IPS DF 4.7 (cell line): ENCODE data around the gene ATL2.

Source experiments
- DNase-seq: peaks from one replicate; pipeline ENCODE4 v3.0.0-alpha.2; 2013; ENCODE audit warnings: low spot score; ENCODE audit errors: extremely low read depth

ATL2 gene

GRCh38 chr2:38248707-38249106 is 128.4 kb downstream of the ATL2 start:
- DNase-seq = no peak

GRCh38 chr2:38248255-38248654 is 128.8 kb downstream of the ATL2 start:
- DNase-seq = no peak

DNA sequence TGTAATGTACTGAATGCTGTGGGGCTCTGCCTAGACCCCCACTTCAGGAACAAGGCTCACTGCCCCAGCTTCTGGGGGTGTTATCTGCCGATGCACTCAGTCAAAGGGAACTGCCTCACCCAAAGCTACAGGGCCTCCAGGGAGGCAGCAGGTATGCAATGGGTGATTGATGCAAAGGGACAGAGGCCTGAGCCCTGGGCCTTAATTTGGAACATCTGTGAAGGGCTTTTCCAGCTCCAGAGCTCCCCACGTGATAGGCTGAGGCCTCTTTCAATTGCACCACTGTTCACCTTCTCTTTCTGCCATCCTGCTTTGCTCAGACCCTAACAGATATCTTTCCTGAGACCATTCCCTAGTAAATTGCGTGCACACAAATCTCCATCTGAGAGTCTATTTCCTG is 131.0 kb downstream of the ATL2 start:
- DNase-seq = no peak

DNA sequence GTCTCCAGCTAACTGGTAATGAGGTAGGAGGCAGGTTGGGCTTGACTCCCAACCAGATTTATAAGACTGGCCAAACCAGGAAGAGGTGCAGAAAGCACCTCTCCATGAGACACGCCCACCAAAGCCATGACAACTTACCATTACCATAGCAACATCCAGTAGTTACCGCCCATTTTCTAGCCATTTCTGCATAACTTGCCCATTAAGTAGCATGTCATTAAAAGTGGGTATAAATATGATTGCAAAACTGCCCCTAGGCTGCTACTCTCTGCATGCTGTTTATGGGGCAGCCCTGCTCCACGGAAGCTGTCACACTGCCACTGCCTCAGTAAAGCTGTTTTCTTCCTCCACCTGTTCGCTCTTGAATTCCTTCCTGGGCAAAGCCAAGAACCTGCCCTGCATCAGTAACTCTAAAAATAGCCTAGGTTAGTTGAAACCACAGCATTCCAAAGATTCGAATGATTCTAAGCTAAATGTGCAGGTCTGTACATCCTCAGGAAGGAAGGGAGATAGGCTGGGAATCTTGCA is 131.9 kb downstream of the ATL2 start:
- DNase-seq = no peak

DNA sequence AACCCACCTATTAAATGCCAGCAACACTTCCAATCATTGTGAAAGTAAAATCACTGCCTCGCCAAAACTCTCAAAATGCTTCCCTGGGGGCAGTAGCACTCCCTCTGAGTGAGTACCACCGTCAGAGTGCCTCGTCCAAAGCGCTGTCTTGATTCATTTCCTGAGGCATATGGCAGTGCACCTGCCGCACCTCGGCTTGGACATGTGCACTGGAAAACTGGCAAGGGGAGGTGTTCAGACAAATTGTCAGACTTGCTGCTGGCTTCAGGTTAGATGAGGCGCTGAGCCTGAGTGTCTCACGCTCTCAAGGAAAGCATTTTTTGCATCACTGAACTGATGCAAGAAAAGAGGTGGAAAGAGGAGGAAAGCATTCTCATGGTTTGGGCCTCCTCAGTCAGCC is 132.8 kb downstream of the ATL2 start:
- DNase-seq = no peak
